HG03521 (cell line): ENCODE results near the gene RAB6B.
A peak's percentile ranks its signal among the peaks of the same experiment; 100 is the strongest.
"Not testable (repeated sequence)": the region's sequence is repeated elsewhere in the genome, so short reads cannot be mapped to it uniquely, and the experiment has no call there.

Source experiments
- ATAC-seq: cut with Tn5 transposase; IDR thresholded peaks from one replicate; pipeline ENCODE4 v1.9.1; 2021; ENCODE audit warnings: mild to moderate bottlenecking, moderate library complexity; ENCODE audit not compliant: unreplicated experiment

The RAB6B gene

GRCh38 chr3:133821767-133822638 is 73.7 kb downstream of the RAB6B start:
- ATAC-seq = no peak

DNA sequence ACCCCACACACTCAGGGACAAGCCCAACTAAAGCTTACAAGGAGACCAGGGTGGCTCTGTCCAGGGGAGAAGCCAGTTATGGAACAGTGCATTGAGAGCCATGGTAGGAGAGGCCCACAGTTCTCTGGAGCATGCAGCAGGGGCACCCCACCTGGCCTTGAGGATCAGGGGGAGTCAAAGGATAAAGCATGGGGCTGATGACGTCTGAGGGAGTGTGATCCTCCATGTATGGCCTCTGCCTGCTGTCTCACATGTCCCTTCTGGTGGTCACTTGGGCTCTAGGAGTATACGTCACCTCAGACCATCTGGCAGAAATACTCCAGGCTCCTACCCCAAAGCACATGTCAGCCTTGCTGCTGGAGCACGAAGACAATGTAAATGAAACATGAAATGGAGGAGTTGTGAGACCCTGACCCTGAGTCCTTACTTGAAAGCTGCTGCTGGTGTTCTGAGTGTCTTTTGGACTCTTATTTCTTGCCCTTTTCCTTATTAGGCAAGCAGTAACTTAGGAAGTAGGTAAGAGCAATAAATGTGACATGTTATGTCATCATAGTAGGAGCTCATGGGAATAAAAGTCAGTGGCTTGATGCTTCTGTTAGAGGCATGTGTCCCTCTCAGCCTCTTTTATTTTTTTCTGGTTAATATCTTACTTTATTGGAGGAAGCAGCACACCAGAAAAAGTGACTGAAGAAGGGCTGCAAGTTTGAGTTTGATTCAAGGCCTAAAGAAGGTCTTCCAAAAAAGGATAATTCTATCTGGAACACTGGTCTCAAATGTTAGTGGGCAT is 74.6 kb downstream of the RAB6B start:
- no peak for ATAC-seq

GRCh38 chr3:133820129-133820528 is 75.6 kb downstream of the RAB6B start:
- ATAC-seq = no peak

GRCh38 chr3:133815386-133815785 is 80.3 kb downstream of the RAB6B start:
- ATAC-seq = no peak

- no peak for ATAC-seq
These were observed 82.8 kb downstream of the RAB6B start for GRCh38 chr3:133812872-133813271.

DNA sequence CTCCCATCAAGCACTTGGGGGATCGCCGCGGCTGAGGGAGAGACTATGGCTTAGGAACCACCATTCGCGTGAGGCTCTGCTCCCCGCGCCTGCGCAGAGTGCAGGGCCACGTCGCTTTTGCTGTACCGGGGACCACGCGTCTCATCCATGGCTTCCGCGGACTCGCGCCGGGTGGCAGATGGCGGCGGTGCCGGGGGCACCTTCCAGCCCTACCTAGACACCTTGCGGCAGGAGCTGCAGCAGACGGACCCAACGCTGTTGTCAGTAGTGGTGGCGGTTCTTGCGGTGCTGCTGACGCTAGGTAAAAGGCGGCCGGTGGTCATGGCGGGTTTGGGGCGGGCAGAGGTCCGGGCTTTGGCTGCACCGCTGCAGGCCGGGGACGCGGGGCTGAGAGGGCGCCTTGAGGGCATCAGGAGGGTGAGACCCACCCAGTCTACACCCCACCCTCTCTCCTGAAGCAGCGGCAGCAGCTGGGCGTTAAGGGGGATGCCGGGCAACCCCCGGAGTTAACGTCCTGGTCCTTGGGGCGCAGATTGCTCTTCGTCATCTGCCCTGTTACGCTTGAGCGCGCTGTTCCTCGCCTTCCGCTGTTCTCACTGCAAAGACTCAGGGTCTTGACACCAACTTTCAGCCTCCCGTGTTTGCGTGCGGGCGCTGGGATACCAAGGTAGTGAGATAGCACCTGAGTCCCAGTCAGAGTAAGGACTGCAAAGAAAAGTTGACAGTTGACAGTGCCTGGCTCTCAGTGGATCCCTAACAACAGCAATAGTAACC is 89.8 kb downstream of the RAB6B start, which contains the start of gene SRPRB:
SRPRB (plus strand) TSS at position 114 of the 774 bp plus-strand sequence; CDS start at position 148, 34 bp downstream.
- ATAC-seq = peak; percentile 97

GRCh38 chr3:133805384-133805701 is 90.3 kb downstream of the RAB6B start:
- no peak for ATAC-seq

DNA sequence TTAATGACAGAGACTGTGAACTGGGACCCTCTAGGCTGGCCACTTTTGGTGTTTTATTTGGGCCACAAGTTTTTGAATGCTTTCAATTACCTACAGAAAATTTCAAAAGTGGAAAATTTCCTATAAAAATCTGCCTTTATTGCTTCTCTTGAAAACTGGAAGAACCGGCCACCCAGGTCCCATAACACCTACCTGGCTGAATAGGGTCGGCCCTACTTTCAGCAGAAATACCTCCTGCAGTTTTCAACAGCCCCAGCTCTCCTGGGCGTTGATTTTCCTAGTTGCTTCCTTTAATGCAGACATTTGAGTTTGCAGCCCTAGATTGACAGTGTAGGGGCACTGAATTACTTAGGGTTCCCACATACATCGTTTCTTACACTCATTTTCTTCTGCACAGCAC is 90.8 kb downstream of the RAB6B start:
- ATAC-seq = no peak

- ATAC-seq = no peak
These were observed 92.2 kb downstream of the RAB6B start for GRCh38 chr3:133803469-133803868.

GRCh38 chr3:133799794-133800585 is 95.7 kb downstream of the RAB6B start:
- ATAC-seq = no peak

GRCh38 chr3:133797396-133798105 is 98.1 kb downstream of the RAB6B start:
- ATAC-seq = no peak

- ATAC-seq = no peak
These were observed 103.4 kb downstream of the RAB6B start for GRCh38 chr3:133792171-133792763.

- no peak for ATAC-seq
These were observed 107.7 kb downstream of the RAB6B start for GRCh38 chr3:133788024-133788423.

- no peak for ATAC-seq
These were observed 111.9 kb downstream of the RAB6B start for GRCh38 chr3:133783762-133784161.

DNA sequence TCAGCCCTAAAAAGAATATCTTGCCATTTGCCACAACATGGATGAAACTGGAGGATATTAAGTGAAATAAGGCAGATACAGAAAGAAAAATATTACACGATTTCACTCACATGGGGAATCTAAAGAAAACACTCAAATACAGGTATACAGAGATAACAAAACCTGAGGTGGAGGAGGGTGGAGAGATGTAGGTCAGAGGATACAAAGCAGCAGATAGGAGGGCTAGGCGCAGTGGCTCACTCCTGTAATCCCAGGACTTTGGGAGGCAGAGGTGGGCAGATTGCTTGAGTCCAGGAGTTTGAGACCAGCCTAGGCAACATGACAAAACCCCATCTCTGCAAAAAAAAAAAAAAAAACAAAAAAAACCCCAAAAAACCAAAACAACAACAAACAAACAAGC is 113.2 kb downstream of the RAB6B start:
- no peak for ATAC-seq

DNA sequence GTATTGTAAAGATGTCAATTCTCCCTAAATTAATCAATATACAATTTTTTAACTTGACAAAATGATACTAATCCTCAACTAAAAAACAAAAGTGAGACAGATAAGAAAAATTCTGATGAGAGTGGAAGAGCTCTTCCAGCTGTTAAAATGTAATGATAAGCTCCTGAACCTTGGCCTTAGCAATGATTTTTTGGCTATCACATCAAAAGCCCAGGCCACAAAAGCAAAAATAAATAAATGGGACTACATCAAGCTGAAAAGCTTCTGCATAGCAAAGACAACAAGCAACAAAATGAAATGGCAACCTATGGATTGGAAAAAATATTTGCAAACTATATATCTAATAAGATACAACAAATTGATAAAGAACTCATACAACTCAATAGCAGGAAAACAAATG is 114.1 kb downstream of the RAB6B start:
- no peak for ATAC-seq

DNA sequence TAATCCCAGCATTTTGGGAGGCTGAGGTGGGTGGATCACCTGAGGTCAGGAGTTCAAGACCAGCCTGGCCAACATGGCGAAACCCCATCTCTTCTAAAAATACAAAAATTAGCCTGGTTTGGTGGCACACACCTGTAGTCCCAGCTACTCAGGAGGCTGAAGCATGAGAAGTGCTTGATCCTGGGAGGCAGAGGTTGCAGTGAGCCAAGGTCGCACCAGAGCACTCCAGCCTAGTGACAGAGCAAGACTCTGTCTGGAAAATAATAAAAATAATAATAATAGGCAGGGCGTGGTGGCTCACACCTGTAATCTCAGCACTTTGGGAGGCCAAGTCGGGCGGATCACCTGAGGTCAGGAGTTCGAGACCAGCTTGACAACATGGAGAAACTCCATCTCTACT is 114.9 kb downstream of the RAB6B start:
- not testable (repeated sequence) for ATAC-seq

DNA sequence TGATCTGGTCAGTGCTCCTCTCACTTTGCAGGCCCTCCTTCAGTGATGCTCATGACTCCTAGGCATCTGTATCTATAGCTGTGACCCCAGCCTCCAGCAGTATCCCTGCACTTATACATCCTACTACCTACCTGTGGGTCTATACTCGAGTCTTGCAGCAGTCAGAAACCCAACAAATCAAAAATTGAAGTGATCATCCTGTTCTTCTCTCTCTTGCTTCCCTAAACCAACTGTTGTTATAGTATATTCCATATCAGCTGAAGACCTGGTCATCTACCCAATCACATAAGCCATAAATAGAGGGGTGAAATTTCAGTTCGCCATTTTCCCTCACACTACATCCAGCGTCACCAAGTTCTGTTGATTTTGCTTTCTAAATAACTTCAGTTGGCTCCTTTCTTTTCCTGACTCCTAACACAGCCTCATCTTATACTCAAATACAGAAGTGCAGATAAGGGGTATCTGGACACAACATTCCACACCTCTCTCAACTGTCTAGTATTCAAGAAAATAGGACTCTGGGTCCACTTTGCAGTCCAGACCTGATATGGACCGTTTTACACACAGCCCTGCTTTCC is 116.0 kb downstream of the RAB6B start:
- no peak for ATAC-seq
